Neuronal stem cell (in vitro differentiated cells): Measurements from ENCODE around the gene ASMTL.

Experiments used
- DNase-seq: peaks from one replicate; pipeline ENCODE4 v3.0.0-alpha.2; 2013; ENCODE audit warnings: low spot score
- H2AFZ ChIP-seq: one replicate; pipeline ENCODE4 v1.6.1; 2013; ENCODE audit warnings: mild to moderate bottlenecking, low read length, inconsistent platforms
- H2AK5ac ChIP-seq: 2 replicates; pipeline ENCODE4 v1.6.1; 2013; ENCODE audit warnings: low read depth, mild to moderate bottlenecking, inconsistent platforms, low read length, moderate library complexity, mixed read lengths
- H2BK120ac ChIP-seq: 2 replicates; pipeline ENCODE4 v1.6.1; 2013; ENCODE audit warnings: low read depth, mild to moderate bottlenecking, inconsistent platforms, low read length, moderate library complexity, mixed read lengths
- H2BK12ac ChIP-seq: one replicate; pipeline ENCODE4 v1.6.1; 2013; ENCODE audit warnings: low read length, inconsistent platforms
- H2BK15ac ChIP-seq: 2 replicates; pipeline ENCODE4 v1.6.1; 2013; ENCODE audit warnings: mild to moderate bottlenecking, low read length, inconsistent platforms, mixed read lengths
- H2BK5ac ChIP-seq: one replicate; pipeline ENCODE4 v1.6.1; 2013; ENCODE audit warnings: inconsistent platforms, mild to moderate bottlenecking, low read length, moderate library complexity
- H3K14ac ChIP-seq: one replicate; pipeline ENCODE4 v1.6.1; 2013; ENCODE audit warnings: low read length, inconsistent platforms
- H3K18ac ChIP-seq: 2 replicates; pipeline ENCODE4 v1.6.1; 2013; ENCODE audit warnings: low read length, inconsistent platforms
- H3K23ac ChIP-seq: 2 replicates; pipeline ENCODE4 v1.6.1; 2013; ENCODE audit warnings: low read depth, mild to moderate bottlenecking, mixed read lengths, low read length, inconsistent platforms; ENCODE audit not compliant: poor library complexity
- H3K27ac ChIP-seq: replicated peaks from 3 replicates; pipeline ENCODE4 v1.5.1; 2013; ENCODE audit warnings: low read length, inconsistent platforms
- H3K27me3 ChIP-seq, 3 experiments: 2 replicates each; pipeline ENCODE4 v1.6.1; 2013; ENCODE audit warnings: low read length in 3 of 3, mild to moderate bottlenecking in 2 of 3, inconsistent platforms in 1 of 3, low read depth in 1 of 3, mixed read lengths in 1 of 3, moderate library complexity in 1 of 3; ENCODE audit not compliant: control insufficient read depth in 3 of 3, insufficient read depth in 3 of 3
- H3K36me3 ChIP-seq, 2 donors: replicated peaks in 1 of 2; 2 replicates each; pipeline ENCODE4 v1.6.1; 2013; ENCODE audit warnings: low read length in 2 of 2; ENCODE audit not compliant: control insufficient read depth in 2 of 2, insufficient read depth in 2 of 2
- H3K4ac ChIP-seq: 2 replicates; pipeline ENCODE4 v1.6.1; 2013; ENCODE audit warnings: inconsistent platforms, mild to moderate bottlenecking, low read length, moderate library complexity
- H3K4me1 ChIP-seq, 2 donors: 1 replicate in 1 of 2; 2 replicates in 1 of 2; pipeline ENCODE4 v1.6.1; 2013; ENCODE audit warnings: low read length in 2 of 2, low read depth in 1 of 2; ENCODE audit not compliant: control insufficient read depth in 2 of 2, insufficient read depth in 1 of 2
- H3K4me2 ChIP-seq: one replicate; pipeline ENCODE4 v1.6.1; 2013; ENCODE audit warnings: mild to moderate bottlenecking, low read length, inconsistent platforms; ENCODE audit not compliant: insufficient read depth, poor library complexity, severe bottlenecking
- H3K4me3 ChIP-seq, 2 donors: 2 replicates each; pipeline ENCODE4 v1.5.1; 2013; ENCODE audit warnings: low read length in 2 of 2, mild to moderate bottlenecking in 2 of 2, inconsistent platforms in 1 of 2, moderate library complexity in 1 of 2
- H3K79me1 ChIP-seq: one replicate; pipeline ENCODE4 v1.6.1; 2013; ENCODE audit warnings: low read depth, mild to moderate bottlenecking, inconsistent platforms, low read length, moderate library complexity
- H3K9ac ChIP-seq: one replicate; pipeline ENCODE4 v1.6.1; 2013; ENCODE audit warnings: mild to moderate bottlenecking, low read depth, low read length, inconsistent platforms; ENCODE audit not compliant: poor library complexity
- H3K9me3 ChIP-seq, 2 donors: replicated peaks in 1 of 2; 2 replicates each; pipeline versions ENCODE3 to v1.6.1; 2013; ENCODE audit warnings: low read length in 2 of 2, mild to moderate bottlenecking in 2 of 2, inconsistent platforms in 1 of 2, low read depth in 1 of 2, mixed read lengths in 1 of 2, moderate library complexity in 1 of 2; ENCODE audit not compliant: control insufficient read depth in 2 of 2, insufficient read depth in 1 of 2
- H4K8ac ChIP-seq: one replicate; pipeline ENCODE4 v1.6.1; 2013; ENCODE audit warnings: low read depth, mild to moderate bottlenecking, inconsistent platforms, low read length, moderate library complexity
- H4K91ac ChIP-seq: one replicate; pipeline ENCODE4 v1.6.1; 2013; ENCODE audit warnings: low read length, low read depth, mild to moderate bottlenecking, inconsistent platforms; ENCODE audit not compliant: poor library complexity
- WGBS, 2 donors: extraction: QIAGEN DNeasy Blood & Tissue Kit; methylation state at CpG; one replicate each; pipeline ENCODE4 v1.1.7; 2013; ENCODE audit warnings: missing lambda C conversion rate in 2 of 2, mixed read lengths in 1 of 2; ENCODE audit not compliant: insufficient read length in 2 of 2, insufficient replicate concordance in 1 of 2; ENCODE audit errors: extremely low coverage in 2 of 2; 5-methylcytosine and 5-hydroxymethylcytosine counted together

Gene ASMTL

GRCh38 chrX:1400049-1400448 is 52.7 kb downstream of the ASMTL start:
- Histone ChIP-seq H2AFZ (no peak overlapping the region), H2BK5ac (no peak overlapping the region), H4K8ac (no peak overlapping the region), H3K4me1 (no peaks in the 10 kb centered on the region), H3K4ac (no peak overlapping the region), H2AK5ac (no peak overlapping the region), H2BK12ac (no peak overlapping the region), H2BK15ac (no peak overlapping the region), H3K4me2 (no peak overlapping the region), H4K91ac (no peak overlapping the region), H3K79me1 (peaks cover 18% of the 10 kb centered on the region), H3K4me3 (no peak overlapping the region), H3K36me3 (peaks cover 39 to 74% of the 10 kb centered on the region in 2 donors), H3K27ac (no peak overlapping the region), H3K14ac (no peak overlapping the region), H3K27me3 (no peaks in the 10 kb centered on the region), H2BK120ac (no peak overlapping the region), H3K9ac (no peak overlapping the region), H3K9me3 (peaks cover 4 to 5% of the 10 kb centered on the region in 2 donors), H3K23ac (no peak overlapping the region), H3K18ac (no peak overlapping the region)
- DNase-seq, result no peak
- no CpG with 5 or more reads among the region's 12 CpGs for WGBS, 2 donors

GRCh38 chrX:1398431-1399340 is 54.0 kb downstream of the ASMTL start:
- no peak overlapping the region for H3K4me2 ChIP-seq
- H3K18ac ChIP-seq, result no peak overlapping the region
- H3K4ac ChIP-seq, result no peak overlapping the region
- H3K4me1 ChIP-seq, result peaks cover 0 to 2% of the 10 kb centered on the region in 2 donors
- no peak overlapping the region for H4K91ac ChIP-seq
- no peak overlapping the region for H3K9ac ChIP-seq
- no peak overlapping the region for H2AK5ac ChIP-seq
- H2BK120ac ChIP-seq, result no peak overlapping the region
- H3K36me3 ChIP-seq, result peaks cover 27 to 61% of the 10 kb centered on the region in 2 donors
- H2BK5ac ChIP-seq, result peak overlapping the region; percentile 66
- peak overlapping the region in 1 of 2 donors; percentile 19 for H3K4me3 ChIP-seq
- no peak overlapping the region for H3K14ac ChIP-seq
- H2AFZ ChIP-seq, result no peak overlapping the region
- H3K27ac ChIP-seq, result peak overlapping the region; percentile 22
- H3K79me1 ChIP-seq, result peaks cover 20% of the 10 kb centered on the region
- H2BK12ac ChIP-seq, result no peak overlapping the region
- no peak overlapping the region for H3K23ac ChIP-seq
- H2BK15ac ChIP-seq, result no peak overlapping the region
- DNase-seq, result no peak
- H4K8ac ChIP-seq, result no peak overlapping the region
- WGBS, 2 donors, result no CpG with 5 or more reads among the region's 29 CpGs
- peaks cover 0 to 3% of the 10 kb centered on the region in 2 donors for H3K9me3 ChIP-seq
- no peaks in the 10 kb centered on the region for H3K27me3 ChIP-seq

- no peak overlapping the region for H2AK5ac ChIP-seq
- no peaks in the 10 kb centered on the region for H3K27me3 ChIP-seq
- H3K9me3 ChIP-seq, result peaks cover 0 to 2% of the 10 kb centered on the region in 2 donors
- no peak overlapping the region for H2BK12ac ChIP-seq
- peaks cover 19 to 51% of the 10 kb centered on the region in 2 donors for H3K36me3 ChIP-seq
- no CpG with 5 or more reads among the region's 29 CpGs for WGBS, 2 donors
- H3K4ac ChIP-seq, result no peak overlapping the region
- H3K9ac ChIP-seq, result no peak overlapping the region
- no peak for DNase-seq
- no peak overlapping the region for H2AFZ ChIP-seq
- H3K4me2 ChIP-seq, result no peak overlapping the region
- H3K4me3 ChIP-seq, result no peak overlapping the region
- H3K4me1 ChIP-seq, result peaks cover 0 to 6% of the 10 kb centered on the region in 2 donors
- no peak overlapping the region for H2BK15ac ChIP-seq
- peaks cover 18% of the 10 kb centered on the region for H3K79me1 ChIP-seq
- H3K23ac ChIP-seq, result no peak overlapping the region
- no peak overlapping the region for H2BK120ac ChIP-seq
- H3K18ac ChIP-seq, result no peak overlapping the region
- no peak overlapping the region for H4K8ac ChIP-seq
- no peak overlapping the region for H3K27ac ChIP-seq
- H2BK5ac ChIP-seq, result no peak overlapping the region
- no peak overlapping the region for H4K91ac ChIP-seq
- H3K14ac ChIP-seq, result no peak overlapping the region
Observed at GRCh38 chrX:1397441-1398270, 55.1 kb downstream of the ASMTL start.

- Histone ChIP-seq H3K4ac (no peak overlapping the region), H3K9me3 (peaks cover 0 to 2% of the 10 kb centered on the region in 2 donors), H3K14ac (no peak overlapping the region), H3K79me1 (peaks cover 17% of the 10 kb centered on the region), H3K27ac (no peak overlapping the region), H2AK5ac (no peak overlapping the region), H3K4me3 (no peak overlapping the region), H3K4me1 (peaks cover 0 to 6% of the 10 kb centered on the region in 2 donors), H3K9ac (no peak overlapping the region), H3K27me3 (no peaks in the 10 kb centered on the region), H2BK5ac (no peak overlapping the region), H3K4me2 (no peak overlapping the region), H3K23ac (no peak overlapping the region), H3K36me3 (peaks cover 17 to 49% of the 10 kb centered on the region in 2 donors), H4K91ac (no peak overlapping the region), H4K8ac (no peak overlapping the region), H3K18ac (no peak overlapping the region), H2BK120ac (no peak overlapping the region), H2BK12ac (no peak overlapping the region), H2BK15ac (no peak overlapping the region), H2AFZ (no peak overlapping the region)
- DNase-seq, result no peak
- no CpG with 5 or more reads among the region's 15 CpGs for WGBS, 2 donors
Observed at GRCh38 chrX:1397001-1397400, 55.7 kb downstream of the ASMTL start.
